COLO829 (cell line): ENCODE measurements around the gene NAA20.

ENCODE experiments used
- DNase-seq: peaks from one replicate; pipeline ENCODE4 v3.0.0; 2012; ENCODE audit warnings: low spot score

Gene NAA20

DNA sequence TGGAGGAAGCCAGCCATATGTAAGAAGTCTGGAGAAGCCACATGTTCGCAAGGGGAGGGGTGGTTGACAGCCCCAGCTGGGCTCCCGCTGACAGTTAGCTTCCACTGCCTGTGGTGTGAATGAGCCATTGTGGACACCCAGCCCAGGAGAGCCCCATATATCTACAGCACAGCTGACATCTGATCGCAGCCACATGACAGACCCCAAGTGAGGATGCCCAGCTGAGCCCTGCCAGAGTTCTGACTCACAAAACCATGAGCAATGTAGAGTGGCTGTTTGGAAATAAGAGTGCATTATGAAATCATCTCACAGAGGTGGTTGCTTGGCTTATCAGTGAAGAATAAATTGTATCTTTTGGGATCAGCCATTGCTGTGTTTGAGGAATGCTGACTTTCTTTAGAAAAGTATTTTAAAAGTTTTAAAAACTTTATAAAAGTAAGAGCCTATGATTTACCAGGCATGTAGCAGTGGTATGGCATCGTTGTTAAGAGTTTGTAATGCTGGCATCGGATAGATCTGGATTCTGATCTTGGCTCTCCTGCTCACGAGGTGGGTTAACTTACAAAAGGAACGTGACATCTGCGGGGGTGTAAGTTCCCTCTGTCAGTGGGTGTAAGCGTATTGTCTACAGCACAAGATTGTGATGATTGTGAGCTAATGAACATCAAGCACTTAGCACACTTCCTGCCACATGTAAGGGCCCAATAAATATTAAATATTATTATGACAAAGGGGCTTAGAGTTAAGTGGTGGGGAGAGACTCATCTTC lies 59.3 kb downstream of the NAA20 start:
- peak; percentile 59 for DNase-seq

DNA sequence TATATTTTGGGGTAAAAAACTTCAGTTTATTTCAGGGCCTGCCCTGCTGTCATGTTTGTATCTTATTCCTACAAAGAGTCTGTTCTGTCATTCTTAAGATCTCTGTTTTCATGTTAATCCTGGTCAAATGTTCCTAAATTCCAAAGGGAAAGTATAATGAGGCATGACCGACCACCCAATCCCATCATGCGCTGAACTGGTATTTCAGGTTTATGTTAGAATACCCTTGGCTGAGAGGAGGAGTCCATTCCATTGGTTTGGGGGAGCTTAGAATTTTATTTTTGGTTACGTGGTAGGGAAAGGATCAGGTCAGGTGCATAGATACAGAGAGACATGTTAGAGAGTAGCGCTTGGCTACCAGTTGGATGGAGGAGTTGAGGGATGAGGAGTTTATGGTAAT lies 60.9 kb downstream of the NAA20 start:
- no peak for DNase-seq

DNA sequence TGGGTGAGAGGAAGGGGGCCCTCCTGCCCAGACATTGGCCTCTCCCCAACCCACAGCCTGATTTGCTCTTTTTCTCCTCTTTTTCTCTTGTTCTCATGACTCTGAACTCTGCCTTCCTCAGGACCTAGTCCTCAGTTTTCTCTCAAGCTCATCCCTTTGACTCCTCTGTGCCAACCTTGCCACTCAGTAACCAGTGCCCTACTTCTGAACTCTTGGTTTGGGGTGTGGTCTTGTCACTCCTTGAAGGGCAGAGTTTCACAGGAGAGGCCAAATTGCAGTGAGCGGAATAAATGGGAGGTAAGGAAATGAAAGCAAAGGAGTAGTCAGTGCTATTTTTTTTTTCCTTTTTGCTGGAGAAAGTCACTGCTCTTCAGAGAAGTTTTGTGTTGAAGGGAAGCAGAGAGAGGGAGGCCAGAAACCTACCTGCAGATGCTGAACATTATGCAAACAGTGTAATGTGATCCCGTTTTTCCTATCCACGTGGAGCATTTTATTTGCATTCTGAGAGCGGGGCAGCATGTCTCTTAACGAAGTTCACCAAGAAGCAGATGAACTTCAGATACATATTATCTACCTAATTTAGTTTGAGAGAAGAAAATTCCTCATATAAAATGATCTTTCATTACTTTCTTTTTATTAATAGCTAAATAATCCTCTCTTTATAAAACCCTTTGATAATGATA lies 62.1 kb downstream of the NAA20 start:
- no peak for DNase-seq
